Peyer's patch (tissue), 4 donors: ENCODE results near the gene BICD2. TPM values are rescaled to one million over a fixed set of nuclear protein-coding genes. Genes with fewer than 3 reads are reported as not detected.

Experiments
- DNase-seq, 3 donors: peaks; one replicate each; pipeline ENCODE4 v3.0.0-alpha.2; 2017 to 2019
- H3K27ac ChIP-seq, 4 donors: fragments of 200-600 bp; sonication (generic); one replicate each; pipeline ENCODE4 v1.5.1; 2016 to 2019
- H3K27me3 ChIP-seq, 2 donors: fragments of 200-600 bp; sonication (generic); one replicate each; pipeline ENCODE4 v1.5.1; 2019
- H3K36me3 ChIP-seq, 3 donors: fragments of 200-600 bp; sonication (generic); one replicate each; pipeline ENCODE4 v1.5.1; 2016 to 2019
- H3K4me1 ChIP-seq, 4 donors: fragments of 200-600 bp; sonication (generic); one replicate each; pipeline ENCODE4 v1.5.1; 2016 to 2019
- H3K4me3 ChIP-seq, 4 donors: fragments of 200-600 bp; sonication (generic); 1 replicate in 3 of 4; 2 replicates in 1 of 4; pipeline ENCODE4 v1.5.1; 2016 to 2019; ENCODE audit warnings: mild to moderate bottlenecking in 1 of 4
- H3K9me3 ChIP-seq, 4 donors: fragments of 200-600 bp; sonication (generic); one replicate each; pipeline ENCODE4 v1.5.1; 2016 to 2019; ENCODE audit warnings: mild to moderate bottlenecking in 1 of 4
- POLR2A ChIP-seq, 2 donors: fragments of 450-650 bp; IDR thresholded peaks; one replicate each; pipeline ENCODE4 v1.5.1; 2017; ENCODE audit warnings: antibody characterized with exemption in 2 of 2, mild to moderate bottlenecking in 2 of 2, moderate library complexity in 2 of 2
- total RNA-seq, 4 donors: library from RNA; depleted of rRNA; stranded (reverse); fragments of >200 nt; gene quantifications; one replicate each; pipeline ENCODE4 v1.1.0, GENCODE V29; 2016
- TF ChIP-seq, protein P1 (sequence below), 6 experiments: fragments of 450-650 bp in 4 of 6; fragments of 200-600 bp in 2 of 6; sonication (generic) in 1 of 6; IDR thresholded peaks; one replicate each; pipeline ENCODE4 v1.5.1; 2017 to 2019; ENCODE audit warnings: antibody characterized with exemption in 6 of 6, mild to moderate bottlenecking in 3 of 6, moderate library complexity in 1 of 6

Gene BICD2
- total RNA-seq, 4 donors from 2014 or later = 4.2 to 41.3 (median 8.8) TPM

- Histone ChIP-seq H3K27me3 (no peaks in the 10 kb centered on the region), H3K36me3 (no peaks in the 10 kb centered on the region), H3K9me3 (no peaks in the 10 kb centered on the region), H3K27ac (no peak overlapping the region), H3K4me3 (no peak overlapping the region), H3K4me1 (peaks cover 0 to 21% (median 8%) of the 10 kb centered on the region in 4 donors)
- DNase-seq = no peak
- no peak for TF ChIP-seq POLR2A (IDR thresholded peaks at IDR 0.05)
- TF ChIP-seq, protein P1, sequence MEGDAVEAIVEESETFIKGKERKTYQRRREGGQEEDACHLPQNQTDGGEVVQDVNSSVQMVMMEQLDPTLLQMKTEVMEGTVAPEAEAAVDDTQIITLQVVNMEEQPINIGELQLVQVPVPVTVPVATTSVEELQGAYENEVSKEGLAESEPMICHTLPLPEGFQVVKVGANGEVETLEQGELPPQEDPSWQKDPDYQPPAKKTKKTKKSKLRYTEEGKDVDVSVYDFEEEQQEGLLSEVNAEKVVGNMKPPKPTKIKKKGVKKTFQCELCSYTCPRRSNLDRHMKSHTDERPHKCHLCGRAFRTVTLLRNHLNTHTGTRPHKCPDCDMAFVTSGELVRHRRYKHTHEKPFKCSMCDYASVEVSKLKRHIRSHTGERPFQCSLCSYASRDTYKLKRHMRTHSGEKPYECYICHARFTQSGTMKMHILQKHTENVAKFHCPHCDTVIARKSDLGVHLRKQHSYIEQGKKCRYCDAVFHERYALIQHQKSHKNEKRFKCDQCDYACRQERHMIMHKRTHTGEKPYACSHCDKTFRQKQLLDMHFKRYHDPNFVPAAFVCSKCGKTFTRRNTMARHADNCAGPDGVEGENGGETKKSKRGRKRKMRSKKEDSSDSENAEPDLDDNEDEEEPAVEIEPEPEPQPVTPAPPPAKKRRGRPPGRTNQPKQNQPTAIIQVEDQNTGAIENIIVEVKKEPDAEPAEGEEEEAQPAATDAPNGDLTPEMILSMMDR (IDR thresholded peaks at IDR 0.05) = no peak
Observed at GRCh38 chr9:92759446-92759845, 5.2 kb downstream of the BICD2 start.

- peaks cover 0 to 14% (median 0%) of the 10 kb centered on the region in 4 donors for H3K4me1 ChIP-seq
- DNase-seq = no peak
- no peaks in the 10 kb centered on the region for H3K9me3 ChIP-seq
- no peaks in the 10 kb centered on the region for H3K36me3 ChIP-seq
- TF ChIP-seq, protein P1 (IDR thresholded peaks at IDR 0.05) = no peak
- TF ChIP-seq POLR2A (IDR thresholded peaks at IDR 0.05) = no peak
- no peak overlapping the region for H3K27ac ChIP-seq
- no peak overlapping the region for H3K4me3 ChIP-seq
- H3K27me3 ChIP-seq = no peaks in the 10 kb centered on the region
Observed at GRCh38 chr9:92756792-92757191, 7.8 kb downstream of the BICD2 start.

DNA sequence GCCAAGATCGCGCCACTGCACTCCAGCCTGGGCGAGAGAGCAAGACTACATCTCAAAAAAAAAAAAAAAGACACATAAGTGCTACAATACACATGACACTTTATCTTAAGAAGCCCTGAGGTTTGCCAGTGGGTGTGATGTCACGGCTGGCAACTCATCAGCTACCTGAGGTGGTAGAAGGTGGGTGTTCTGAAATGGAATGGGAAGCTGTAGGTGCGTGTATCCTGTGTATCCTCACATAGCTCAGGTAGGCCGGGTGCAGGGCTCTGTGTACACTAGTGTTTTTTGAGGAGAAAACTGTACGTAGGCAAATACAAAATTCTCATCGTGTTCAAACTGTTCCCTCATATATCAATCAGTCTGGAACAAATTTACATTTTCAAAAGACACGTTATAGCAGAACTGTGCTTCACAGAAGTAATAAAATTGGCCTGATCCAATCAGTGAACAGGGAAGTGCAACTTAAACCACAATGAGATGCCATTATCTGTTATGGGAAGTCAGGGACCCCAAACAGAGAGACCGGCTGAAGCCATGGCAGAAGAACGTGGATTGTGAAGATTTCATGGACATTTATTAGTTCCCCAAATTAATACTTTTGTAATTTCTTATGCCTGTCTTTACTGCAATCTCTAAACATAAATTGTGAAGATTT, 10.4 kb downstream of the BICD2 start:
- H3K36me3 ChIP-seq = no peaks in the 10 kb centered on the region
- DNase-seq = peak in 2 of 3 donors; percentile 8 to 17

DNA sequence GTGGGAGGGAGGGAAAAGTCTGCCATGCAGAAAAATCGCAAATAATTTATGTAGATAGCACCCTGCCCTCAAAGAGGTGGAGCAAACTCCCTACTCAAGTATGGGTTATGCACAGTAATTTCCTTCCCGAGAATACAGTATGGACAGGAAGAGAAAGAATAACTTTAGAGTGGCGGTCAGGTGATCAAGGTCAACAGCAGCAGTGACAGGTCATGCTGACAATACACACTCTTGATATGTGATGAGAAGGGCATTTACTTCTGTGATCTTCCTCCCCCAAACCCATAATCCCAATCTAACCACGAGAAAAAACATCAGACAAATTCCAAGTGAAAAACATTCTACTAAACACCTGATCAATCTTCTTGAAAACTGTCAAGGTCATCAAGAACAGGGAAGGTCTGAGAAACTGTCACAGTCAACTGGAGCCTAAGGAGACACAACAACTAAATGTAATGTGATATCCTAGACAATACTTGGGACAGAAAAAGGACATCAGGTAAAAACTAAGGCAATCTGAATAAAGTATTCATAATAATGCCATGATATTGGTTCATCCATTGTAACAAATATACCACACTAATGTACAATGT, 11.7 kb downstream of the BICD2 start:
- H3K4me1 ChIP-seq = peaks cover 0 to 22% (median 1%) of the 10 kb centered on the region in 4 donors
- no peak for TF ChIP-seq POLR2A (IDR thresholded peaks at IDR 0.05)
- TF ChIP-seq, protein P1 (IDR thresholded peaks at IDR 0.05) = no peak
- H3K36me3 ChIP-seq = no peaks in the 10 kb centered on the region
- H3K27ac ChIP-seq = no peak overlapping the region
- no peaks in the 10 kb centered on the region for H3K9me3 ChIP-seq
- no peak for DNase-seq
- H3K27me3 ChIP-seq = no peaks in the 10 kb centered on the region
- no peak overlapping the region for H3K4me3 ChIP-seq

More for the DNA sequence above, 10.4 kb downstream of the BICD2 start:
- Histone ChIP-seq H3K4me1 (peaks cover 0 to 9% (median 0%) of the 10 kb centered on the region in 4 donors), H3K27me3 (no peaks in the 10 kb centered on the region), H3K27ac (no peak overlapping the region), H3K9me3 (no peaks in the 10 kb centered on the region), H3K4me3 (no peak overlapping the region)
- TF ChIP-seq, protein P1 (IDR thresholded peaks at IDR 0.05) = no peak
- no peak for TF ChIP-seq POLR2A (IDR thresholded peaks at IDR 0.05)

- peaks cover 0 to 44% (median 2%) of the 10 kb centered on the region in 4 donors for H3K4me1 ChIP-seq
- no peaks in the 10 kb centered on the region for H3K9me3 ChIP-seq
- TF ChIP-seq, protein P1 (IDR thresholded peaks at IDR 0.05) = no peak
- no peak for TF ChIP-seq POLR2A (IDR thresholded peaks at IDR 0.05)
- no peak overlapping the region for H3K4me3 ChIP-seq
- H3K27ac ChIP-seq = no peak overlapping the region
- no peak for DNase-seq
- no peaks in the 10 kb centered on the region for H3K36me3 ChIP-seq
- no peaks in the 10 kb centered on the region for H3K27me3 ChIP-seq
Observed at GRCh38 chr9:92749934-92750315, 14.7 kb downstream of the BICD2 start.
